Measurements from ENCODE around the gene OLFML1.
"Not testable (repeated sequence)": the region's sequence is repeated elsewhere in the genome, so short reads cannot be mapped to it uniquely, and the experiment has no call there.

The OLFML1 gene

GRCh38 chr11:7513234-7514098 lies 28.2 kb downstream of the OLFML1 start, which contains the start of gene PPFIBP2:
Gene PPFIBP2, plus strand, starts transcription at chr11:7513999. Its CDS starts 35,477 bp downstream, at chr11:7549476.
- DNase-seq = peak; percentile 60

GRCh38 chr11:7514099-7514591 lies 28.8 kb downstream of the OLFML1 start:
- DNase-seq = no peak

GRCh38 chr11:7515447-7515886 lies 30.2 kb downstream of the OLFML1 start:
- no peak for DNase-seq

GRCh38 chr11:7516475-7516874 lies 31.2 kb downstream of the OLFML1 start:
- DNase-seq = no peak

- DNase-seq = not testable (repeated sequence)
These were observed 32.4 kb downstream of the OLFML1 start for GRCh38 chr11:7517743-7518142.

- DNase-seq = no peak
These were observed 33.7 kb downstream of the OLFML1 start for GRCh38 chr11:7518811-7519562.

GRCh38 chr11:7520011-7520942 lies 35.0 kb downstream of the OLFML1 start:
- DNase-seq = no peak

GRCh38 chr11:7520981-7521487 lies 35.7 kb downstream of the OLFML1 start:
- no peak for DNase-seq

- no peak for DNase-seq
These were observed 36.8 kb downstream of the OLFML1 start for GRCh38 chr11:7522121-7522520.

GRCh38 chr11:7522546-7522945 lies 37.2 kb downstream of the OLFML1 start:
- DNase-seq = no peak

GRCh38 chr11:7523416-7524210 lies 38.3 kb downstream of the OLFML1 start:
- DNase-seq = no peak

GRCh38 chr11:7524462-7525235 lies 39.3 kb downstream of the OLFML1 start:
- no peak for DNase-seq

- DNase-seq = no peak
These were observed 40.1 kb downstream of the OLFML1 start for GRCh38 chr11:7525424-7525823.

- no peak for DNase-seq
These were observed 41.7 kb downstream of the OLFML1 start for GRCh38 chr11:7527029-7527428.

- DNase-seq = no peak
These were observed 43.3 kb downstream of the OLFML1 start for GRCh38 chr11:7528514-7529049.

- no peak for DNase-seq
These were observed 44.8 kb downstream of the OLFML1 start for GRCh38 chr11:7530013-7530640.

- no peak for DNase-seq
These were observed 45.7 kb downstream of the OLFML1 start for GRCh38 chr11:7531011-7531410.

GRCh38 chr11:7532405-7533145 lies 47.3 kb downstream of the OLFML1 start:
- DNase-seq = no peak

Measured in HCEC 1CT (cell line).